COR-L47 (cell line): Measurements from ENCODE around the gene FAS.

Experiments
- DNase-seq: peaks from one replicate; lab custom pipeline; 2025; lab: John Stamatoyannopoulos, UW

Gene FAS

DNA sequence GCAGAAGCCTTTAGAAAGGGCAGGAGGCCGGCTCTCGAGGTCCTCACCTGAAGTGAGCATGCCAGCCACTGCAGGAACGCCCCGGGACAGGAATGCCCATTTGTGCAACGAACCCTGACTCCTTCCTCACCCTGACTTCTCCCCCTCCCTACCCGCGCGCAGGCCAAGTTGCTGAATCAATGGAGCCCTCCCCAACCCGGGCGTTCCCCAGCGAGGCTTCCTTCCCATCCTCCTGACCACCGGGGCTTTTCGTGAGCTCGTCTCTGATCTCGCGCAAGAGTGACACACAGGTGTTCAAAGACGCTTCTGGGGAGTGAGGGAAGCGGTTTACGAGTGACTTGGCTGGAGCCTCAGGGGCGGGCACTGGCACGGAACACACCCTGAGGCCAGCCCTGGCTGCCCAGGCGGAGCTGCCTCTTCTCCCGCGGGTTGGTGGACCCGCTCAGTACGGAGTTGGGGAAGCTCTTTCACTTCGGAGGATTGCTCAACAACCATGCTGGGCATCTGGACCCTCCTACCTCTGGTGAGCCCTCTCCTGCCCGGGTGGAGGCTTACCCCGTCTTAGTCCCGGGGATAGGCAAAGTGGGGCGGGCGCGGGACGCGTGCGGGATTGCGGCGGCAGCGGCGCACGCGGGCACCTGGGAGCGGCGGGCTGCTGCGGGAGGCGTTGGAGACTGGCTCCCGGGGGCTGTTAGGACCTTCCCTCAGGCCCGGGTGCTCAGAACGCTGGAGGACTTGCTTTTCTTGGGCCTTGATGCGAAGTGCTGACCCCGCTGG lies at the start of gene FAS:
Gene FAS, plus strand, starts transcription at position 415 of the 777 bp plus-strand sequence. Its CDS starts 79 bp downstream, at position 494.
- DNase-seq, result no peak

DNA sequence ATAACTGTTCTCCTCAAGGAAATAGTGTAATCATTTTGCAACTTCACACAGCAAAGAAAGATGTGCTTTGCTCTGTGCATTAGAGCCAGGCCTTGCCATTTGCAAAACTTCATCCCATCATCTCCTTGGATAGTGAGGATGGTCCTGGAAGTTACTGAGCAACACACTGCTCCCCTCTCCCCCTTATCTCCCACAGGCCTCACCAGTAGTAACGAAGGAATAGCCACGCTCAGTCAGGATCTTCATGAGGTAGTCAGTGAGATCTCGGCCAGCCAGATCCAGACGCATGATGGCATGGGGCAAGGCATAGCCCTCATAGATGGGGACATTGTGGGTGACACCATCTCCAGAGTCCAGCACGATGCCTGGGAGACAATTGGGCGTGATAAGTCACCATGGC lies 49.6 kb upstream of the FAS start:
- DNase-seq, result no peak

DNA sequence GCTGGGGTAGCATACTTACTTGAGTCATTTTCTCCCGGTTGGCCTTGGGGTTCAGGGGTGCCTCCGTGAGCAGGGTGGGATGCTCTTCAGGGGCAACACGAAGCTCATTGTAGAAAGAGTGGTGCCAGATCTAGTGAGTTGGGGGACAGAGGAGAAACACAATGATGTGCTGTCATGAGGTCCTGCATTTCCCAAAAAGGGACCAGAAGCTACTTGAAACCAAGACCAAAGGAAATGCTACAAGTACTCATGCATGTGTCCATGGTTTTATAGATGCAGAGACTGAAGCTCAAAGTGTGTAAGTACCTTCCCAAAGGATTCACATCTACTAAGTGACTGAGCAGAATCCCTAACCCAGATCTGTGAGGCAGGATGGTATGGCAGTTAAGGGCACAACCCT lies 46.8 kb upstream of the FAS start:
- DNase-seq, result no peak

DNA sequence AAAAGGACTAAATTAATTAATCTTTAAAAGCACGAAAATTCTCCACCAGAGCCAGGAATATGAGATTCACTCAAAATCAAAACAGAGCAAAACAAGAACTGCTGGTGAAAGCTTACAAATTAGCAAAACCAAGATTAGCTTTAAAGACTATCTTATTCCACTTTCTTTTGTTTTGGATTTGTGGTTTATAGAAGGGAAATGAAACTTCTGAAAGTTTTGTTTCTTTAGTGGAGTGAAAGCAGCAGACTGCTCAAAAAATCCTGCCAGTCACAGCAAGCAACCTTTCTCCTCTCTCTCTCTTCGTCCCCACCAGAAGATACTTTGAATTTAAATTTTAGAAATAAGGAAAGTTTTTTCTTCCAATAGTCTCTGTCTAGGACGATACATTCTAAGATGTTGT lies 45.8 kb upstream of the FAS start:
- no peak for DNase-seq

DNA sequence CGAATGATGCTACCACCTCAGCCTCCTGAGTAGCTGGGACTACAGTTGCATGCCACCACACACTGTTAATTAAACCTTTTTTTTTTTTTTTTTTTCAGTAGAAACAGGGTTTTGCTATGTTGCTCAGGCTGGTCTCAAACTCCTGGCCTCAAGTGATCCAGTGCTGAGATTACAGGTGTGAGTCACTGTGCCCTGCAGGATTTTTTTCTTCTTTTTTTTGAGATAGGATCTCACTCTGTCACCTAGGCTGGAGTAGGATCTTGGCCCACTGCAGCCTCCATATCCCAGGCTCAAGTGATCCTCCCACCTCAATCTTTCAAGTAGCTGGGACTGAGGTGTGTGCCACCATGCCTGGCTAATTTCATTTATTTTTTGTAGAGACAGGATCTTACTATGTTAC lies 44.4 kb upstream of the FAS start:
- no peak for DNase-seq

DNA sequence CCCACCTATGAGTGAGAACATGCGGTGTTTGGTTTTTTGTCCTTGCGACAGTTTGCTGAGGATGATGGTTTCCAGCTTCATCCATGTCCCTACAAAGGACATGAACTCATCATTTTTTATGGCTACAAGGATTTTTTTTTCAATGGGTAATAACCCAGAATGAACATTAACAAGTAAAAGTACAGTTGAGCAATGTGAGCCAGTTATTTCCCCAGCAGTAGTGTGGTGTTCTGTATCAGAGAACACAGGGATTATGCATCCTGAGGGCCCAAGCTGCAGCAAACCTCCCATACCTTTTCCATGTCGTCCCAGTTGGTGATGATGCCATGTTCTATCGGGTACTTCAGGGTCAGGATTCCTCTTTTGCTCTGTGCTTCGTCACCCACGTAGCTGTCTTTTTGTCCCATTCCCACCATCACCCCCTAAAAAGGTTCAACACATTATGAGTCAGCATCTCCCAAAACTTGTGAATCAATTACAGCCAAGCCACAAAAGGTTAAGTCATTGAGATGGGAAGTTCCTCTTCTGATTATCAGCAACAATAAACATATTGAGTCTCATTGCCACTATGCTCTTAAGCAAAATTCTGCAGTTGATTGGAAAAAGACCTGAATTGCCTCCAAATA lies 43.5 kb upstream of the FAS start:
- DNase-seq, result no peak

DNA sequence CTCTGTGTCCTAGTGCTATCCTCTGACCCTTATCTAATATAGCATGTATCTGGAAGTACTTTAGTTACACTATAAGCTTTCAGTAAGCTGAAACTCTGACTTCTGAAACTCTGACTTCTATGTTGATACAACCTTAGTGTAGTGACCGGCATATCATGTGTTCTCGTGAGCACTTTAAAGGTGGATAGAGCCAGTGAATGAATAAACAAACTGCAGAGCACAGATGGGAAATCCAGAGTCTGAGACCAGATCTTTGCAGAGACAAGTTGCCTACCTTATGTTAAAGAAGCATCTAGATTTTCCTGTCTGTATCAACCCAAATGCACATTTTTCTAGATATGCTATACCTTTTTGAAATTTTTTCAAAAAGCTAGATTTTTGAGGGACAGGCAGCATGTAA lies 41.5 kb upstream of the FAS start:
- DNase-seq, result no peak

DNA sequence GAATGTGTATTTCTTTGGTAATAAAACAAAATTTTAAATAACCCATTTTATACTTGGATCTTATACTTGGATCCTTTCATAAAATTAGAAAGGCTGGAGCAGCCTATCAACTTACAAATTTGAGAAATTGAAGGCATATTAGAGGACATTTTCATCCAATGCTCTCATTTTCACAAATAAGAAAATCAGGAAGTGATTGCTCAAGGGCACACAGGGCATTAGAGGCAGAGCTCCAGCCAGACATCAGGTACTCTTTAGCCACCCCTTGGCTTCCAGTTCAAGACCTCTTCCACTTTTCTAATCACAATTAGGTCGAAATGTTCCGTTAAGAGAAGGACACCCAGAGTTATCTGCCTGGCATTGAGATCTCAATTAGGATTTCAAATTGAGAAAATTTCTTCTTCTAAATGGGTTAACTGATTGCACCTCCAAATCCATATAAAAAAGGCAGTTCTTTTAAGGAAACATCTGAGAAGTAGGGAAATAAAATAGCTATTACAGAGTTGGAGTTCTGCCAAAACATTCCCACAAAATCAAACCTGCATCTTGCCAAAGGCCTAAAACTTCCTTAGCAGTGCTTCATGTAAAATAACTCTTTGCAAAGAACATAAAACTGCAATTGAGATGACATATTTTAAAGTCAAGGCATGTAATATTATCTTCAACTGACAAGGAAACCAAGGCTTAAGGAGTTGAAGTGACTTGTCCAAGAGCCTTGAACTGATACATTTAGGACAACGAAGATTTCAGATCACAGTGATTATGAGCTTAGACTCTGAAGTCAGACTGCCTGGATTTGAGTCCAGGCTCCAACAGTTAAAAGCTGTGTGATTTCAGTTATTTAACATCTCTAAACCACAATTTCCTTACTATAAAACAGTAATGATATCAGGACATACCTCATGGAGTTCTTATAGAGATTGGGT lies 40.4 kb upstream of the FAS start:
- DNase-seq, result no peak

DNA sequence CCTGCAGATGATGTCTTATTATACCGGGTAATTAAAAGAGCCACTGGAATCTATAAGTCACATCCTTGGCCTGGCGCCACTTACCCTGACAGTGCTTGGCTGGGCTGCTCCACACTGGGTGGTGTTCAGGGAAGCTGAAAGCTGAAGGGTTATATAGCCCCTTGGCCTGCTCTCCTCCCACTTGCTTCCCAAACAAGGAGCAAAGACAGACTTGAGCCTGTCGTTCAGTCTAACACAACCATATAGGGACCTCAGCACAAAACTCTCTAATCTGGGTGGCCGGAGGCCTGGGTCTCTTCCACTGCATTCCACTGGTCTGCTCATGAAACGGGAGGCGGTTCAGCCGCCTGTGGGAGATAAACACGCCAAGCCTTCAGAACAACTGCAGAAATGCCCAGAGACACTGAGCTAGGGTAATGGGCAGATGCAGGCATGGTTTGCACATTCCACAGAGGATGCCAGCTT lies 37.9 kb upstream of the FAS start, which contains the start of gene ACTA2:
Gene ACTA2, minus strand, starts transcription at position 127 of the 465 bp plus-strand sequence. CDS start 3,843 bp downstream, outside the sequence.
- no peak for DNase-seq

DNA sequence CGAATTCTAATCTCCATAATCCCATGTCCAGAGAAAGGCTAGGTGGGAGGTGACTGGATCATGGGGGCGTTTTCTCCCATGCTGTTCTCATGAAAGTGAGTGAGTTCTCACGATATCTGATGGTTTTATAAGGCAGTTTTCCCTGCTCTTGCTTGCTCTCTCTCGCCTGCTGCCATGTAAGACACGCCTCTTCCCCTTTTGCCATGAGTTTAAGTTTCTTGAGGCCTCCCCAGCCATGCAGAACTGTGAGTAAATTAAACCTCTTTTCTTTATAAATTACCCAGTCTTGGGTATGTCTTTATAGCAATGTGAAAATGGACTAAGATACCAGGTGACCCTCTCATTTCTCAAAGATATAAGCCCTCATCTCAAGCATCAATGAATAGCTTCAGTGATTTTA lies 36.9 kb upstream of the FAS start:
- DNase-seq, result no peak

DNA sequence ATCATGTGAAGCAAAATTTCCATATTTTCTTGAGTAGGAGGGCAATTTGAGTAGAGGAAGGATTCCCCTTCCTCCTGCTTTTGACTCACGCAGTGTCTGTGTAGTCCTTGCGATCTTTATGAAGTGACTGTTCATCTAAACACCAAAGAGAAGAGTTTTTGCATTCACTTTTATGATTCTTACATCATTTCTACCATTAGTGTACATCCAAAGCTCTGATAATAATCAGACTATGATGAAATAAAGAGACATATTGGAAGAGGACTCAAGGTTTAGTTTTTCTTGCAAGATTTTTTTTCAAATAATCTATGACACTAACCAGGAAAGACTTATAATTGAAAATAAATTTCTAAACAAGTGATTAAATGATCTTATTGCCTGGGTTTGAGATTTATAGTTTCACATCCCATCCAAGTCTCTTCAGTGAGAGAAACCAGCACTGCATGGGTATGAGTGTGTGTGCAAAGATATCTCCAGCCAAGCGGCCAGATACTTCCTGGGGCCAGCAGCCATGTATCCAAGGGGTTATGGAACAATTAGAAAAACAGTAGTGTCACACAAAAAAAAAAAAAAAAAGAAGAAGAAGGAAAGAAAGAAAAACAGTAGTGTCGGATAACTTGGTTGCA lies 36.0 kb upstream of the FAS start:
- no peak for DNase-seq

DNA sequence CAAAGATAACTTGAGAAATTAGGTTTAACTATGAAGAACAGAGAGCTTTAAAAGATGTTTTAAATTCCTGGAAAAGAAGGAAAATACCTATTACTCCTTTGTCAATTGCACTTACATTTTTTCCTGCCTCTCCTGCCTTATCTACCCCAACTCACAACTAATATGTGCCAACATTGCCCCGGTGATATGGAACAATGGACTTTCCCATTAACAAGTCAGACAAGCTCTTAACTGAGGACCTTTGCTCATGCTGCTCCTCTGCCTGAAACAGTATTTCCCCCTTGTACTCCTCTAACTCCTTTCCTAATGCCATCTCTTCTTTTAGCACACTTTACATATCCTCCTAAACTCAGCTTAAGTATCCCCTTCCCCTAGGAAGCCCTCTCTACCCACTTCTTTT lies 33.2 kb upstream of the FAS start:
- DNase-seq, result no peak

DNA sequence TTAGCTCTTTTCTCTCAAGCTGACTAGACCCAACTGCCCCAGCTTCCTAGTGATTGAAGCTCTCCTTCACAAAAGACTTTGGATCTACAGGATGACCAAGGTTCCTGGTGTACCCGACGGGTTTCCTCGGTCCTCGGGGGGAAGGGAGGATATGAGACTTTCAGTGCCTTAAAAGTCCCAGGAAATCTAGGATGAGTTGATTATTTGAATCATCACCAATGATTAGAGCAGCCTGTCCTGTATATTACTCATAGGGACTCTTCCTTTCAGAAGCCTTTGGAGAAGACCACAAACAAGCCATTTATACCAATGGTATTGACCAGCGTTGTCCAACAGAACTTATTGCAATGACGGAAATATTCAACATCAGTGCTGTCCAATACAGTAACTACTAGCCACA lies 31.9 kb upstream of the FAS start:
- DNase-seq, result no peak

DNA sequence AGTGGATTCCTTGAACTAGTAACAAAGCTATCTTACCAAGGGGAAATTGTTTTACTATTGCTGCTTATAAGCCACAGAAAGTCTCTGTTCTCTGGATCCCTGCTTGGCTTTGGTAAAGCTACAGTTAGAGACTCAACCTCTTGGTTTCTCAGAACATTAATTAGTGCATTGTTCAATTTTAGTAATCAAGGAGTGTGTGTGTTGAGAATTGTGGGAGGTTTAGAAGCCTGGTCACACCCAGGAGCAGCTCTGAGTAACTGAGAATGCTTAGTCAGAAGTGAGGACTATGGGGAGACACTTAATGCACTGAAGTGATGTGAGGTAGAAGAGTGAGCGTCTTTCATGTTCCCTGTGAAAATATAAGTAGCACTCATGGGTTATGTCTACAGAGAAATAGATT lies 29.8 kb upstream of the FAS start:
- DNase-seq, result no peak

DNA sequence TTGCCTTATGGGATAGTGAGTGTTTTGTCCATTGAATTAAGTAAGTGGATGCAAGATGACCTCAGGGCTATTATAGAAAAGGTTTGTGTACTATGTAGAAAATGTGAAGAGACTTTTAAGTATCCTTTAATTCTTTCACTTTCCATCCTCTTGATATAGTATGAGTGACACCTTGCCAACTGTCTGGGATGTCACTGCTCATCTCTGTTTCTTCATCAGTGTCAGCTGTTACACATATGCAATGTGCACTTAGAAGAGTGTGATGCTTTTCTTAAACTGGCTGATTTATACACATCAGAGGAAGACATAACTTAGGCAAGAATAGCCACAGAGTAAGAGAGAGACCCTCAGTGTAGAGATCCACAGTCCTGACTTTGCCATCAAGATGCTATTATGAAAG lies 29.3 kb upstream of the FAS start:
- no peak for DNase-seq

DNA sequence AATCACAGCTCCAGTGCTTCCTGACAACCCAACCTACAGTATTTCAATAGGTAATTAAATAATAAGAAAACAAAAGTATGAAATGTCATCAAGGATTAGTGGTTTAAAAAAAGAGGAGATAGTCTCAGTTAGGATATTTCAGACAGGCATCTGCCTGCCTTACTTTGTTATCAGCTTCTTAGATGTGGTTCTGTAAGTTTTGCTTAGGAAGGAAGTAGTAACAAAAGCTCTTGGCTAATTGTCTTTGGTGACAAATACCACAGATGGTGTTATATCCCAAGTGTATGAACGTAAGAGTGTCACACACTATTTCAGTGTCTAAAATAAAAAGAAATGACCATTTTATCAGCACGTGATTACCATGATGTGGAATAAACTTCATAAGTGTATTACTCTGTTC lies 28.3 kb upstream of the FAS start:
- DNase-seq, result no peak

DNA sequence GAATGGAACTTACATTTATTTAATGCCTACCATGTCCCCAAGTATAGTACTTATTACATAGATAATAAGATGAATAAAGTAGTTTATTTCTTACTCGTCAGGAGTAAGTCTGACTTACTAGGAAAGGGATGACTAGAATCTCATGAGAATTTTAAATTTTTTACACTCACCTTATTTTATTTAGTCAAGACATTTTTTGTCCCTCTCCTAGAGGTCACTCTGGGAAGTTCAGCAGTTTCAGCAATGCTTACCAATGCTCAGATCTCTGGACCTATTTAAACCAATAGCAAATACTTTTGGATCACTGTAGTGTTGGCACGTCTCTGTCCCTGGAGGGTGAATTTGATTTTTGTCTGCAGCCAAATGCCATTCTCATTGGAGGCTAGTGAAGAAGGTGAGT lies 27.3 kb upstream of the FAS start:
- DNase-seq, result no peak

DNA sequence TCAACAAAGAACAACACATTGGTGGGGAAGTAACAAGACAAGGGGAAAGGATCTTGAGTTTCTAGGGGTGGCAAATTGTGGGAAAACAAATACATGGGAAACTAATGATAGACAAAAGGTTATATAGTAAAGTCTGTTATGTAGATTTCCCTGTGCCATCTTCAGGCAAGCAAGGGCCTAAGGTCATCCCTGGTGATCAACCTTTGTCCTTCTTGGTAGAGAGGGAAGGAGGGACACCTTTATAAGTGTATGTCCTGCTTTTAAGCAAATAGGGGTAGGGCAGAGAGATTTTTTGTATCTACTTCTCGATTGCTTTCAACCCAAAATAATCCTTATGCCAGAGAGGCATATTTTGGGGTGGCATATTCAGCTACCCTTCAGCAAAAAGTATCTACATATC lies 26.2 kb upstream of the FAS start:
- no peak for DNase-seq

DNA sequence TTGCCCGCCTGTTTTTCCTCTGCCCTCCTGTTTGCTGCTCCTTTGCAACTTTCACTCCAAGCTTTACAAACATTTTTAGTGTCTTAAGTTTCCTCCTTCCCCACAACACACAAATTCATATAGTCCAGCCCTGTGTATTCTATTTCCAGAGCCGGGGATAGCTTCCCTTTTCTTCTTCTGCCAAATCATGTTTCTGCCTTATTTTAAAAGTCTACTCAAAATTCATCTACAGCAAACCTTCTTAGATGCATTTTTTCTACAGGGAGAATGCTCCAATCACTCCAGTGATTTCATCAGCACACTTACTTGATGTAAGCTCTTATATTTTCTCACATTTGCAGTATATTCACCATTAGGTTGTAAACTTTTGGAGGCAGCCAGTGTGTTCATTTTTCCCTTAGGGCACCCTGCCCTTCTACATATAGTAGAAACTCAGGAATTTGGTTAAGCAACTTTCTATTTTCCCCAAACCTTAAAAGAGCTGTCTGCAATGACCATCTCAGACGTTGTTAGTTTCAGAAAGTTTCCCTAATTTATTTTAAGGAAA lies 25.7 kb upstream of the FAS start:
- DNase-seq, result no peak

DNA sequence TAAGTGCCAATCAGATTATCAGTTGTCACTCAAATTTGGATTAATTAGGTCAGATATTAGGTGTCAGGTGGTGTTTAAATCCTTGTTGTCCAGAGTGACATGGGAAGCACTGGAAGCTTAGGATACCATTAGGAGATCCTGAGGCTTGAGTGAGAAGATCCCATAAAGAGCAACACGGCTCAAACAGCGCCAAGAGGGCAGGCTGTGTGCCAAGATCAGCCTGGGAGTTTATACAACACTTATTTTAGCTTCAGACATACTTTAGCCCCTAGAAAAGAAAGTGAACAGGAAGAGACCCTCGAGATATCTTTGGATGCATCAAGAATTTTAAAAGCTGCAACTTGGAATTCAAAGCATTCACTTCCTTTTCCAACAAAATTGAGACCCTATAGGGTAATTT lies 23.8 kb upstream of the FAS start:
- no peak for DNase-seq

DNA sequence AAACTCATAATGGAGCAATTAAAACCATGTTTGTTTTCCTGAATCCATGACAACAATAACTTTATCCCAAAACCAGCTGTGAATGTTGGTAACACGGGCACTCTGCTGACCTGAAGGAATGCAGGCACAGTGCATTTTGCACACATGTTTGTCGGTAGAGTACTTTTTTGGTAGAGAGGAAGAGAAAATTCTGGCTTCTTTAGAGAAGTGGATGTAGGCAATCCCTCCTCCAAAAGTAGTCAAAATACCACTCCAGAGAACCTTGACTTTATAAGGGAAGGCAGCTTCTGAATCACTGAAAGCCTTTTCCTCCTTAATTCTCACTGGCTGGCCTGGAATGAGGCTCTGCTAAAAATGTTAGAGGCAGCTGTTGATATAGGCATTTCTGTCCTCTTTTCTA lies 22.2 kb upstream of the FAS start:
- no peak for DNase-seq
